HG03139 (cell line): Measurements from ENCODE around the gene GLP2R.
"Not testable (repeated sequence)": the region's sequence is repeated elsewhere in the genome, so short reads cannot be mapped to it uniquely, and the experiment has no call there.

Experiments used
- ATAC-seq: cut with Tn5 transposase; IDR thresholded peaks from one replicate; pipeline ENCODE4 v1.9.1; 2021; ENCODE audit not compliant: unreplicated experiment

Gene GLP2R

DNA sequence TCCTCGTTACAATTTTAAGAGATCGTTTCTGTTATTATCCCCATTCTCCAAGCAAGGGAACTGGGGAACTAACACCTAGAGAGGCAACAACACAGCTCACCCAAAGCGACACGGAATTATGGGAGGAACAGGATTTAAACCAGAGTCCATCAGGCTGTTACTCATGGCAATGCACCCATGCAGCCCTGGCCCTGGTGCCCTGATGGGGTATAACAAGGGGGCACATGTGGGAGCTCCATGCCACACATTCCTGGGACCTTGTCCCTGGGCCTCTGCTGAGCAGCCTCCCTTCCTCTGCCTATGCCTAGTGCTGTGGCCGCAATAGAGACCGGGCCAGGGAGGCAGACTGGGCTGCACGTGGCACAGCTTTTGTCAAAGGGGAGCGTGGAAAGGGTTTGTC, 92.6 kb downstream of the GLP2R start:
- ATAC-seq = no peak

DNA sequence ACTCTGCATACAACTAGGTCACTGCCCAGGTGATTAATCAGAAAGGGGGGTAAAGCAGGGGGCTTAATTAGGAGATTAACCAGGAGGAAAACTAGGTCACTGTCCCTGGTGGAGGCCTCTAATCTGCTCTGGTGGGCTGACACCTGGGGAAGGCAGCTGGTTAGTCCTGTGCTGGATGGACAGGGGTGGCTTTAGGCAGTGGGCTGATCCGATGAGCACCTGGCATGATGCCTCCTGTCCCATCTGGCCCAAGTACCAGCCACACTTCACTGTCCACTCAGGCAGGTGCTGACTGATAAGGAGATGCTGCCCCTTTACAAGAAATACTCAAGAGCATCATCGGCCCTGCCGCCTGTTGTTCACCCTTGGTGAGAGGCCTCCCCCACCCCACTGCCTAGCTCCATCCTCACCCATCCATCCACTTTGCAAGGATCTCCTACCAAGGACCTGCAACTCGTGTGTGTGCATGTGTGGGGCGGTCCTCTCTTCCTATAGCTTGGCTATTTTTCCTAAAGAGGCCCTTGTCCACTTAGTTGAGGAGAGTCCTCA, 93.2 kb downstream of the GLP2R start:
- no peak for ATAC-seq

DNA sequence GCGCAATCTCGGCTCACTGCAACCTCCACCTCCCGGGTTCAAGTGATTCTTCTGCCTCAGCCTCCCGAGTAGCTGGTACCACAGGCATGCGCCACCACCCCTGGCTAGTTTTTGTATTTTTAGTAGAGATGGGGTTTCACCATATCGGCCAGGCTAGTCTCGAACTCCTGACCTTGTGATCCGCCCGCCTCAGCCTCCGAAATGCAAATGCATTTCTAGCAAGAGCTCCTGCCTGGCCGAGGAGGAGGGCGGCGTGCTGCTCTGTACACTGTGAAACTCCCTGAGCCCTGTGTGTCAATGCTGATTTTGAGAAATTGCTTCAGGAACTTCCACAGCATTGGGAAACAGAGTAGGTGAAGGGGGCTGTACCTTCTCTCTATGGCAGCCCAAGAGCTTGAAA, 95.5 kb downstream of the GLP2R start:
- not testable (repeated sequence) for ATAC-seq

DNA sequence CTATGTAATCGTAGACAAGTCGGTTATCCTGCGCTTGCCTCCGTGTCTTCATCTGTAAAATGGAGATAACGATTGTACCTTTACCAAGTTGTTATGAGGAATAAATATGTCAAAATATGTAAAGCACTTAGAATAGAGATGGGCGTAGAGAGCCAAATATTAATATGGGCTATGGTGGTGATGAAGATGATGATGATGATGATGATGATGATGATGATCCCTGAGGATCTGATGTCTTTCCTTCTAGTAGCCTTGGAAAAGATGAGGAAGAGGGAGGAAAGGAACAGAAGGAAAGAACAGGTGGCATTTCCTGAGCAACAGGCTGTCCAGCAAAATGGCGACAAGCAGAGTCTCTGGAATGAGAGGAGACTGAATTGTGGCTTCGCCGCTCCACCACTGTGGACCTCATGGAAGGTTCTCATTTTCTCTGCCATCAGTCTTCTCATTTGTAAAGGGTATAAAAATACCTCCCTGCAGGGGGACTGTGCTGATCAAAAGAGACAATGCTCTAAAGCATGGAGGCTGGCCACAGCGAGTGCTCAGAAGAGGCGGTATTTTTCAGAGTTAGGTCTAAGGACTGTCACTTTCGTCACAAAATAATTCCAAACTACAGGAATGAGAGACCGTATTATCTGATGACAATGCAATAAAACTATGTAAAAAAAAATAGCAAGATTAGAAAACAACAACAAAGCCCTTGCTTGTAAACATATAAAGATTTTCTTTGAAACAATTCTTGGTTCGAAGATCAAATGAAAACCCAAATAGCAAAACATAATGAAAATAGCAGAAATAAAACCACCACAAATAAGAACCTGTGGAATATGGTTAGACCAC, 96.5 kb downstream of the GLP2R start:
- no peak for ATAC-seq

DNA sequence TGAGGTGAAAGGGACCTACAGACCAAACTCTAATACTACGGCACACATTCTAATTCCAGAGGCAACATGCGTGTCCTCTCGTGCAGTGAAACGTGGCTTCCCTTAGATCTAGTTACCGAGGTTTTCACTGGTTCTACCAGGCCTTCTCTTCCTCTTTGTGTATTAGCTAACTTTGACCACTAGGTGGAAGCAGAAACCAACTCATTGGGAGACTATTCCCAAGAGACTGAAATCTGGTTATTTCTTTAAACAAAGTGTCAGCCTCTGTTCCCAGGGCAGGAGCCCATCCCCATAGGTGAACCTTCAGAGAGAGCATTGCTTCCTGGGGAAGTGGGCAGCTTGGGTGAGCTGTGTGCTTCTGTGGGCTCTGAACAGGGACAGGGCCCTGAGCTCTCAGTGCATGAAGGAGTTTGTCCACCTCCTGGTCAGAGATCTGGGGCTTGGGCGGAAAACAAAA, 99.0 kb downstream of the GLP2R start:
- peak; percentile 52 for ATAC-seq

DNA sequence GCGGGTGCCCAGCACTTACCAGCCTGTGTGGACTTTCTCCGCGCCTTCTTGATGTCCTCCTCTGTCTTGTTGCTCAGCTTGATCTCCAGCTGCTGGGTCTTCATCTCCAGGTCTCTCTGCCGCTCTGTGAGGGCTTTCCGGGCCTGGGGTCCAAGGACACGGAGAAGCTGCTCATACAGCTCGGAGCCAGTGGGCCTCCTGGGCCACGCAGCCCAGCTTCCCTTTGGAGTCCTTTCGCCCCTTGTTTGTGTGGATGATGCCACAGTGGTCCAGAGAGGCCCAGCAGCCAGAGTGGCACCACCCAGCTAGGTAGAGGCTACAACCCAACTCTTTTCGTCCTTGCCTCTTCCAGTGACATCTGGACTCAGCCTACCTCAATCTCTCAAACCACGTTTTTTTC, 99.7 kb downstream of the GLP2R start:
- no peak for ATAC-seq

DNA sequence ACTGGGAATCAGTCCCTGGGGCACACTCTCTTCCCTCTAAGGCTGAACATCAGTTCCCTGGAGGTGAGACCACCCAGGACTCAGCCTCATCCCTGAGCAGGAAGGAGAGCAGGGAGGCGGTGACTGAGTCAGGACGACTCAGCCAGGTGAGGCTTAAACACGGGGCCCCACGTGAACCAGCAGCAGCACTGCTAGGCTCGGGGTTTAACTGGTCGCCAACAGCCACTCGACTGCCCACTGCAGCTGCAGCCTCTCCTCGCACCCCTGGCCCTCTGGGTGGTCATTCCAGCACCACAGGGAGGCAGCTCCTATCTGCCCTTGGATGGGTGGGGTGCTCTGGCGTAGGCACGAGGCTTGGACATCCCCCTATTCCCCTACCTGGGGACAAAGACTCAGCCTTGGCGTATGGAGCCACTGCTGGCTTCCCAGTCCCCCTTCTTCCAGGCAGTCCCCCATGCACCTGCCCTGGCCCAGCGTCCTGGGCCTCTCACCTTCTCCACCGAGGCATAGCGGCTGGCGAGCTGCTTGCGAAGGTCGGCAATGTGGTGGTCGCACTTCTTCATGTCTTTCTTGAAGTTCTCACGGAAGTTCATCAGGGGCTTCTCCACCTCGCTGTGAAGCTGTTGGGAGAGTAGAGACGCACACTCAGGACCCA, 100.6 kb downstream of the GLP2R start:
- ATAC-seq = no peak

DNA sequence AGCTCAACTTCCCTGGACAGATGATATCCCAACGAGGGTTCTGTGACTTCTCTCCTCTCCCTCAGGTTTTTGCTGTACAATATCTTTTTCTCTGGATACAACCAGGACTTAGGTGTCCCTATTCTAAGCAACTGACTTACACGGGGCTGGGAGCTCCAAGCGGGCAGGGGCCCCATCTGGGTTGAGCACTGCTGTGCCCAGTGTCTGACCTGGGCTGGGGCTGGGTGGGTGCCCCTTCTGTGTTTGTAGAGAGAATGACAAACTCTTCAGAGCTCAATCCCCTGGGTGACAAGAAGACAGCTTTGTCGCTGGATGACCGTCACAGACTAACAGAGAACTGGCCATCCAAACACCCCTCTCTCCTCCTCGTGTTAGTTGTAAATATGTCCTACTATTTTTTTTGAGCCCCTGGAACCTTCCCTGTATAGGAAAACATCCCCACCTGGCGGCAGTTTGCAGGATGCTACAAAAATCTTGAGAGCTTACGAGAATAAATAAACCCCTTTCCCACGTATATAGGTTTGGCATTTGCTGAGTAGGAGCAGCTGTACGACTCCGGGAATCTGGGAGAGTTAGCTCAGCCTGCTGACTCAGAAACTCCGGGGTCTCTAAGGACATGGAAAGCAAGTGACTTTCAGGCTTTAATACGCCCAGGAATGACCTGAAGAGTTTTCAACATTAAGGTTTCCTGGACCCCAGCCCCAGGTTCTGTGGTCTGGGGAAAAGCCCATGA, 103.0 kb downstream of the GLP2R start:
- no peak for ATAC-seq

DNA sequence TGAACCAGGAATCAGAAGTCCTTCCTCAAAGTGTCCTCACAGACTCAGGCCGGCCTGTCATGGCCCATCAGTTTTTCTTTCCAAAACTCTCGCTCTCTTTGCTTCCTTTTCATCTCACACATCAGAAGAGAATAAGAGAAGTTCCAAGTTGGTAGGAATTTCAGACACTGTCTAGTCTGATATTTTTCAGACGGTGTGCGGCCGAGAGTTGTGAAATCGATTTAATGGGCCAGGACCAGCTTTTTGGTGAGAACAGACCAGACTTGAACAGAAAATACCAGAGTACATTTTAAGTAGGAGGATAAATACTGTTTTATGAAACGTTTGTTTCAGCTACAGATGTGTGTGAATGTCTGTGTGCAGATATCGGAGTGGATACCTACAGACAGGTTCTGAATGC, 104.1 kb downstream of the GLP2R start:
- ATAC-seq = no peak

DNA sequence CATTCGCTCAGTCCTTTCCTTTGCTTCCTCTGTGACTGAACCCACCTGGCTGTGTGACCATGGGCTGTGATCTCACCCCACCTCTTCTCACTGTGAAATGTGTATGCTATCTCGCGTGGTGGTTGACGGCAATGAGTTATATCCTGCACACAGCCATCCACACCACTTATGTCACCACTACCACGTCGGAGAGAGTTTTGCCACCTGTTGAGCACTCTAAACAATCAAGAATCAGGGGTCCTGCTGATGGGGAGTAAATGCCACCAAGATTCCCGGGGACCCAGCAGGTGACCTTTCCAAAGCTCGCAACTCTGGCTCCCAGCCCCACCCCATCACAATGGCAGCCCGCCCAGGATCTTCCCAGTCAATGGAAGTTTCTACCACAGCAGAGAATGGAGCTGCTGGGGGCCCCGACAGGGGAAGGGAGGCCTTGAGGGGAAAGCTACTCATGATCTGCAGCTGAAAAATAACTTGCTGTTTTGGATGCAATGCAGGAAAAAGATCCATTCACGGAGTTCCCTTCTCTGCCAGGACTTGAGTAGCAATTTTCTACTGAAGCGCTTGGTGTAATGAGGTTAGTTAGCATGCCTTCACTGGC, 105.5 kb downstream of the GLP2R start:
- no peak for ATAC-seq

DNA sequence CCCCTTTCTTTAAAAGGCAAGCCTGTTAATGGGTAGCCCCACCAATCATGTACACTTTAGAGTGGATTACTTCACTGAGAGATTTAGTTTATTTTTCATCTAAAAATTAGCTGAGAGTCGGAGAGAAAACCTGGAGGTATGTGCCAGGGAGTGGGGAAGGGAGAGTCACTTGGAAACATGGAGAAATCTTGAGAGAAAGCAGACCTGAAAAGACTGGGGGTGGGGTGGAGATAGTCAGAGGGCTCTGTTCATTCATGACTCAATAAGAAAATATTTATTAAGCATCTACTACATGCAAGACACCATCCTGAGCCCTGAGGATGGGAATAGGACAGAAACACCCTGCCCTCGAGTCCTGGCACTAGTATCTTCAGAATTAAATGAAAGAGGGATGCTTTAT, 106.8 kb downstream of the GLP2R start:
- no peak for ATAC-seq

DNA sequence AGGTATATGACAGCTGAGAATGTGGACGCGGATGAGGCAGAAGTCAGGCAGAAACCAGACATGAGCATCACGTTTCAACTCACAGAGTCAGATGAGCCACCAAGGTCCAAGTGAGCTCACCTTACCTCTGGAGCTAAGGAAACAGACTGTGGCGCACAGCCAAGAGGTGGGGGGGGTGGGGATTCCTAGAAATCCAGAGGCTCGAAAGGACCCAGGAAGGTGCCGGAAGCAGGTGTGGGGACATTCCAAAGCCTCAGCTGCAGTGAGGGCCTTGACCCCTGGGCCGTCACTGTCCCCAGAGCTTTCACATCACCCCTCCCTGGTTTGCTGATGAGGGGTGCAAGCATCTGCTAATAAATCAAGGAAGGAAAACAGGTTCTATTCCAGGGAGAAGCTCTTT, 108.6 kb downstream of the GLP2R start:
- no peak for ATAC-seq

DNA sequence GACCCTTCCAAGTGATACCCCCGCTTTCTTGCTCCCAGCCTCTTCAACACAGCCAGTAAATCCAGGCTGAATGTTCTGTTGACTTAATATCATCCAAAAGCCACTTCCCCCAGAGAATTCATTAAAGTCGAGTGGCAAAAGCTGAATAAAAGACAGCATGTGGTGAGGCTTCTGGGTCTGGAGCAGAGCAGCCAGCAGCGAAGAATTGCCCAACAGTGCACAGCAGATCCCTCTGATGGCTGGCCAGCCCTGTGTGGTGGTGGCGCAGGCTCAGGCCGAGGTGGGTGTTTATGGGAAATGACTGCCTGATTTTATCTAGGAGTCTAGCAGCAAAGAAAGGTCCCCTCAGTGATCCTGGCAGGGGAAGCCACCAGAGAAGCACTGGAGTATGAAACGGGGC, 109.7 kb downstream of the GLP2R start:
- ATAC-seq = no peak

DNA sequence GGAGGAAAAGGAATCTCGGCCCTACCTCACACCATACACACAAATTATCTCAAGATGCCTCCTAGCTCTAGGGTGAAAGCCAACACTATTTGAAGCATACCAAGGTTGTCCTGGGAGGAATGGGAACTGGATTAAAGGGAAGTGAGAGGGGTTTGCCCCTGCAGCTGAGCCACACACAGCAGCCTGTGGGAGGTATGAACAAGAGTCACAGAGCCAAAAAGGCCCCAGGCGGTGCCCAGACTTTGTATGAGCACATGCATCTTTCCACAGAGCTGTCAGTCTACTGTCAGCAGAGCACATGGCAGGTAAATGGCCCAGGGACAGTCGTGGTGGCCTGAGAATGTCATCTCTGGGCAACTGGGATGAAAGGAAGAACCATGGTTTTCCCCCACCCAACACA, 110.4 kb downstream of the GLP2R start:
- ATAC-seq = no peak

DNA sequence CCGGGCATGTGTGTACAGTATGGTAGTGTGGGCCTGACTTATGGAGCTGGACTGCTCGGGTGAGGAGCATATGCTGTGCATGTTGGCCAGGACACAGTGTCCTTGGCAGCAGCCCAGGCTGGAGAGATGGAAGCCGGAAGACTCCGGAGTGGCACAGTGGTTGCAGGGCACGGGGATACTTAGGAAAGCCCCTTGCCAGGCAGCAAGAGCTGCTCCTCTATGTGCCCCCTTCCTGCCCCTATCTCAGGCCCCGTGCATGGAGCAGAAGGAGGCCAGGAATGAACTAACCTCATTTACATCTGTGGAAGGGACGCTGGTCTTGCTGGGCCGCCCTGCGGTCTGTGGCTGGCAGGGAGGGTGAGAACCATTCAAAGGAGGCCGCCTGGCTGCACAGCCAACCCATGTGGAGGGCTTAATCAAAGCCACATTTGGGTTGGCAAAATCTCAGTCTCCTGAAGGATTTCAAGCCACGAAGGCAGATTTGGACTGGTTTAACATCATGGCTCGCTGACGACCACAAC, 111.6 kb downstream of the GLP2R start:
- no peak for ATAC-seq

DNA sequence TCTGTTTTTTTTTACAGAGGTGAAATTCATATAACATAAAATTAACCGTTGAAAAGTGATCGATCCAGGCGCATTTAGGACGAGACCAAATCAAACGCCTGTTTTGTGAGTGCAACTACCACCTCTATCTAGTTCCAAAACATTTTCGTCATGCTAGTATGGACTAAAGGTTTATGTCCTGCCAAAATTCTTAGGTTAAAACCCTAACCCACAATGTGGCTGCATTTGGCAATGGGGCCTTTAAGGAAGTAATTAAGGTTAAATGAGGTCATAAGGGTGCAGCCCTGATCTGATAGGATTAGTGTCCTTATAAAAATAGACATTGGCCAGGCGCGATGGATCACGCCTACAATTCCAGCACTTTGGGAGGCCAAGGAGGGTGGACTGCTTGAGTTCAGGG, 112.2 kb downstream of the GLP2R start:
- no peak for ATAC-seq

DNA sequence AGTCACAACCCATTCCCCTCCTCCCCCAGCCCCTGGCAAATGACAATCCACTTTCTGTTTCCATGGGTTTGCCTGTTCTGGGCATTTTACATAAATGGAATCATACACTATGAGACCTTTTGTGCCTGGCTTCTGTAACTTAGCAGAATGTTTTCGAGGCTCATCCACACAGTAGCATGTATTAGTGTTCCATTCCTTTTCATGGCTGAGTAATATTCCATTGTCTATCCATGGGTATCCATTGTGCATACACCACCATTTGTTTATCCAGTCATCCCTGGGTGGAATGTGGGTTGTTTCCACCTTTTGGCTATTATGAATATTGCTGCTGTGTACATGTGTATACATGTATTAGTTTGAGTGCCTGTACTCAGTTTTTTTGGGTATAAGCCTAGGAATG, 113.0 kb downstream of the GLP2R start:
- no peak for ATAC-seq

DNA sequence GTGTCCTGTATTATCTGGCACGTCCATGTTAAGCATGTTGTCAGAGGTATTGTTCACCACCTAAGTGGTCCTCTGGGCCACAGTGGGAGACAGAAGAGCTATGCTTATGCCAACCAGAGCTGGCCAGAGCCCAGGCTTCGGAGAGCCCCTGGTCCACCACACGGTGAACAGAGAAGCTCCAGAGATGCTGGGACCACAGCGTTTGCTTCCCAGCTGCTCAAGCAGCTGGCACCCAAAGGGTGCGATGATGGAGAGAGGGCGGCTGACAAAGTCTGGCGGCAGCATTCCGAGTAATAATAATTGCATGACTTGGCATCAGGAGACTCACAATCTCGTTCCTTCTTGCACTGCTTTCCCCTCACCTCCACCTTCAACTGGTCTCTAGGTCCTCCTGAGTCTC, 115.1 kb downstream of the GLP2R start:
- no peak for ATAC-seq

DNA sequence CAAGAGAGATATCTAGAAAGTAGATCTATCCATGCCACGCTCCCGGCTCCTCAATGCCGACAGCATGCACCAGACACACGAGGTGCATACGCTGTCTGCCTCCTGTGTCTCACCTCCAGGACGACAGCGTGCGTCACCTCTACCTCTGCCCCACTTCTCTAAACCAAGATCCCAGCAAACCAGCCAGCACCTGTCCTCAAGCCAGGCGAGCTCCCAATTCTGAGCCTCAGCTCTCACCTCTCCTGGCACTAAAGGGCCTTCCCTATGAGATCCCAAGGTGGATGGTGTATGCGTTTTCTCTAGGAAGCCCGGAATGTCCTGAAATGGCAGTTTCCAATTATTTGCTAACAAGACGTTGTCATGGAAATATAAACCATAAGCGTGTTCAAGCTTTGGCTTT, 115.6 kb downstream of the GLP2R start:
- ATAC-seq = no peak
